Measurements from ENCODE around the gene FSTL4.

DNA sequence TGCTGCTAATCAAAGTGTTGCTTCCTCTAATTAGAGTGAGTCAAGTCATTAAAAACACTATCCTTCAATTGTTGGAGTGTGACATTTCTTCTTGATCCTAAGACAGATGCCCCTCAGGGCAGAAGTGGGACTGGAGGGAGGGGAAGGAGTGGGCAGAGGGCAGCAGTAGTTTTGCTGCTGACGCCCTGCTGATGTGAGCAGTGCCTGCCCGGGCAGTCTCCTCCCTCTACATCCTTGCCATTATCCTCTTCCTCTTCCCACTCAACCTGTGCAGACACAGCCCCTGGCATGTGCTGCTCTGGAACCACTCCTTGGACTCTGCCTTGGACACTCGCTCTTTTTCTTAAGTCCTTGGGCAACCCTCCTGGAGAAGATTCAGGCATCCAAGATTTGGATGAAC is 328.0 kb downstream of the FSTL4 start:
- no peak for TF ChIP-seq POLR2A (IDR thresholded peaks at IDR 0.05)
- TF ChIP-seq, protein P1, sequence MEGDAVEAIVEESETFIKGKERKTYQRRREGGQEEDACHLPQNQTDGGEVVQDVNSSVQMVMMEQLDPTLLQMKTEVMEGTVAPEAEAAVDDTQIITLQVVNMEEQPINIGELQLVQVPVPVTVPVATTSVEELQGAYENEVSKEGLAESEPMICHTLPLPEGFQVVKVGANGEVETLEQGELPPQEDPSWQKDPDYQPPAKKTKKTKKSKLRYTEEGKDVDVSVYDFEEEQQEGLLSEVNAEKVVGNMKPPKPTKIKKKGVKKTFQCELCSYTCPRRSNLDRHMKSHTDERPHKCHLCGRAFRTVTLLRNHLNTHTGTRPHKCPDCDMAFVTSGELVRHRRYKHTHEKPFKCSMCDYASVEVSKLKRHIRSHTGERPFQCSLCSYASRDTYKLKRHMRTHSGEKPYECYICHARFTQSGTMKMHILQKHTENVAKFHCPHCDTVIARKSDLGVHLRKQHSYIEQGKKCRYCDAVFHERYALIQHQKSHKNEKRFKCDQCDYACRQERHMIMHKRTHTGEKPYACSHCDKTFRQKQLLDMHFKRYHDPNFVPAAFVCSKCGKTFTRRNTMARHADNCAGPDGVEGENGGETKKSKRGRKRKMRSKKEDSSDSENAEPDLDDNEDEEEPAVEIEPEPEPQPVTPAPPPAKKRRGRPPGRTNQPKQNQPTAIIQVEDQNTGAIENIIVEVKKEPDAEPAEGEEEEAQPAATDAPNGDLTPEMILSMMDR (IDR thresholded peaks at IDR 0.05) = no peak
